ENCODE results near the gene UMODL1.

The UMODL1 gene

GRCh38 chr21:42189431-42189830 is 118.3 kb downstream of the UMODL1 start:
- DNase-seq (ENCODE audit: low read depth in 1 of 2, low spot score in 1 of 2), result no peak

GRCh38 chr21:42189860-42190485 is 118.9 kb downstream of the UMODL1 start:
- DNase-seq (ENCODE audit: low read depth in 1 of 2, low spot score in 1 of 2), result no peak

- no peak for DNase-seq (ENCODE audit: low read depth in 1 of 2, low spot score in 1 of 2)
Observed at GRCh38 chr21:42190486-42190863, 119.4 kb downstream of the UMODL1 start.

- DNase-seq (ENCODE audit: low read depth in 1 of 2, low spot score in 1 of 2), result no peak
Observed at GRCh38 chr21:42191064-42191463, 119.9 kb downstream of the UMODL1 start.

- no peak for DNase-seq (ENCODE audit: low read depth in 1 of 2, low spot score in 1 of 2)
Observed at GRCh38 chr21:42191696-42192595, 120.8 kb downstream of the UMODL1 start.
